ENCODE measurements around the gene ESPNL. TPM values are rescaled to one million over a fixed set of nuclear protein-coding genes. Genes with fewer than 3 reads are reported as not detected.

The ESPNL gene
- total RNA-seq, 2 experiments from 2014 or later = not detected

- Mint-ChIP-seq H3K27ac (no peak overlapping the region), H3K4me3 (peak overlapping the region; percentile 20), H3K27me3 (peaks cover 45% of the 10 kb centered on the region), H3K9me3 (no peaks in the 10 kb centered on the region), H3K36me3 (ENCODE audit: low read depth) (no peaks in the 10 kb centered on the region), H3K4me1 (ENCODE audit: low read depth) (peaks cover 17% of the 10 kb centered on the region)
- peaks cover 23 to 36% of the 10 kb centered on the region in 2 experiments for H3K27me3 ChIP-seq (ENCODE audit: control insufficient read depth in 1 of 2, insufficient read depth in 2 of 2, low read length in 2 of 2)
- DNase-seq = peak in 2 of 14 experiments; percentile 15 to 25
- intact Hi-C loops (cut with DNase I, micrococcal nuclease) = loop anchor here in 1 of 2 experiments (1.0 kb wide), 1 partner anchor 103 kb away; no protein-coding TSS in a partner anchor
- peak; percentile 22 for TF ChIP-seq CTCF (IDR thresholded peaks at IDR 0.05)
- H3K4me3 ChIP-seq (ENCODE audit: low read length) = no peak overlapping the region
- H3K9me3 ChIP-seq (ENCODE audit: control insufficient read depth in 1 of 2, insufficient read depth in 1 of 2, low read length in 2 of 2) = peaks cover 0 to 11% of the 10 kb centered on the region in 2 experiments
- ATAC-seq (ENCODE audit: poor library complexity) = no peak
- POLR2A ChIA-PET = no interaction called here
- no peaks in the 10 kb centered on the region for H3K36me3 ChIP-seq (ENCODE audit: insufficient read depth, low read length)
- CTCF ChIA-PET = no interaction called here
- H3K4me1 ChIP-seq (ENCODE audit: insufficient read depth, low read length) = peaks cover 18% of the 10 kb centered on the region
- no peak overlapping the region for H3K27ac ChIP-seq (ENCODE audit: low read depth in 1 of 2, low read length in 2 of 2)
Observed at GRCh38 chr2:238160206-238161129, 60.3 kb downstream of the ESPNL start.

- H3K4me1 ChIP-seq (ENCODE audit: insufficient read depth, low read length) = peaks cover 18% of the 10 kb centered on the region
- ATAC-seq (ENCODE audit: poor library complexity) (no peak), DNase-seq (no peak)
- CTCF ChIA-PET = no interaction called here
- peaks cover 0 to 11% of the 10 kb centered on the region in 2 experiments for H3K9me3 ChIP-seq (ENCODE audit: control insufficient read depth in 1 of 2, insufficient read depth in 1 of 2, low read length in 2 of 2)
- no peak overlapping the region for H3K4me3 ChIP-seq (ENCODE audit: low read length)
- Mint-ChIP-seq H3K4me1 (ENCODE audit: low read depth) (peaks cover 17% of the 10 kb centered on the region), H3K36me3 (ENCODE audit: low read depth) (no peaks in the 10 kb centered on the region), H3K9me3 (no peaks in the 10 kb centered on the region), H3K27ac (no peak overlapping the region), H3K27me3 (peaks cover 45% of the 10 kb centered on the region), H3K4me3 (no peak overlapping the region)
- intact Hi-C loops (cut with DNase I, micrococcal nuclease) = no loop called here
- POLR2A ChIA-PET = no interaction called here
- H3K36me3 ChIP-seq (ENCODE audit: insufficient read depth, low read length) = no peaks in the 10 kb centered on the region
- peaks cover 23 to 36% of the 10 kb centered on the region in 2 experiments for H3K27me3 ChIP-seq (ENCODE audit: control insufficient read depth in 1 of 2, insufficient read depth in 2 of 2, low read length in 2 of 2)
- H3K27ac ChIP-seq (ENCODE audit: low read depth in 1 of 2, low read length in 2 of 2) = no peak overlapping the region
- TF ChIP-seq CTCF (IDR thresholded peaks at IDR 0.05) = no peak
Observed at GRCh38 chr2:238161291-238162051, 61.3 kb downstream of the ESPNL start.

GRCh38 chr2:238162251-238162845, 62.2 kb downstream of the ESPNL start:
- no peak for TF ChIP-seq CTCF (IDR thresholded peaks at IDR 0.05)
- Mint-ChIP-seq H3K27ac (no peak overlapping the region), H3K36me3 (ENCODE audit: low read depth) (peaks cover under 1% of the 10 kb centered on the region), H3K4me3 (no peak overlapping the region), H3K27me3 (peaks cover 45% of the 10 kb centered on the region), H3K9me3 (no peaks in the 10 kb centered on the region), H3K4me1 (ENCODE audit: low read depth) (peaks cover 17% of the 10 kb centered on the region)
- no peaks in the 10 kb centered on the region for H3K36me3 ChIP-seq (ENCODE audit: insufficient read depth, low read length)
- DNase-seq = no peak
- intact Hi-C loops (cut with DNase I, micrococcal nuclease) = no loop called here
- H3K27ac ChIP-seq (ENCODE audit: low read depth in 1 of 2, low read length in 2 of 2) = no peak overlapping the region
- ChIA-PET POLR2A (no interaction called here), CTCF (no interaction called here)
- no peak overlapping the region for H3K4me3 ChIP-seq (ENCODE audit: low read length)
- peaks cover 18% of the 10 kb centered on the region for H3K4me1 ChIP-seq (ENCODE audit: insufficient read depth, low read length)
- ATAC-seq (ENCODE audit: poor library complexity) = no peak
- H3K27me3 ChIP-seq (ENCODE audit: control insufficient read depth in 1 of 2, insufficient read depth in 2 of 2, low read length in 2 of 2) = peaks cover 23 to 36% of the 10 kb centered on the region in 2 experiments
- peaks cover 0 to 11% of the 10 kb centered on the region in 2 experiments for H3K9me3 ChIP-seq (ENCODE audit: control insufficient read depth in 1 of 2, insufficient read depth in 1 of 2, low read length in 2 of 2)
